OCI-LY3 (cell line): ENCODE measurements around the gene HSF5.

Experiments used
- CTCF ChIP-seq: fragments of 200-600, 300-600 bp; sonication (generic); IDR thresholded peaks from 2 replicates; pipeline ENCODE4 v1.5.1; 2014; ENCODE audit warnings: antibody characterized with exemption, low read length, low read depth
- EZH2phosphoT487 ChIP-seq: fragments of 200-600 bp; shearing (Covaris generic); IDR thresholded peaks from 2 replicates; pipeline ENCODE4 v1.6.1; 2018; ENCODE audit warnings: antibody characterized with exemption, mixed run types, low read depth

- TF ChIP-seq CTCF: no peak
- no peak for TF ChIP-seq EZH2phosphoT487
Measured at GRCh38 chr17:58534901-58535421, 46.8 kb upstream of the HSF5 start.
